Neural crest cell (in vitro differentiated cells): ENCODE data around the gene BSN. TPM values are rescaled to one million over a fixed set of nuclear protein-coding genes. Genes with fewer than 3 reads are reported as not detected.
"Not testable (repeated sequence)": the region's sequence is repeated elsewhere in the genome, so short reads cannot be mapped to it uniquely, and the experiment has no call there.

Source experiments
- DNase-seq: peaks from one replicate; pipeline ENCODE4 v3.0.0; 2021; ENCODE audit warnings: low read depth, mixed read lengths, low spot score
- H3K27ac Mint-ChIP-seq: one replicate; pipeline ENCODE4 v1.8.0; 2021; ENCODE audit warnings: mild to moderate bottlenecking, mixed read lengths; ENCODE audit not compliant: unreplicated experiment
- H3K27me3 Mint-ChIP-seq: 2 replicates; pipeline ENCODE4 v1.8.0; 2021; ENCODE audit warnings: low read depth, mild to moderate bottlenecking, mixed read lengths
- H3K36me3 Mint-ChIP-seq: 2 replicates; pipeline ENCODE4 v1.8.0; 2021; ENCODE audit warnings: low read depth, mild to moderate bottlenecking, mixed read lengths
- H3K4me1 Mint-ChIP-seq: 2 replicates; pipeline ENCODE4 v1.8.0; 2021; ENCODE audit warnings: mixed read lengths
- H3K4me3 Mint-ChIP-seq: one replicate; pipeline ENCODE4 v1.8.0; 2021; ENCODE audit warnings: mild to moderate bottlenecking, mixed read lengths
- H3K9me3 Mint-ChIP-seq: 2 replicates; pipeline ENCODE4 v1.8.0; 2021; ENCODE audit warnings: mixed read lengths
- total RNA-seq: library from RNA; stranded (reverse); gene quantifications from 2 replicates; pipeline ENCODE4 v1.2.1, GENCODE V29; 2021
- TF ChIP-seq, protein P1 (sequence below): fragments of 200-600 bp; sonication (generic); conservative IDR thresholded peaks from 2 replicates; pipeline ENCODE4 v1.5.0; 2021; ENCODE audit warnings: antibody characterized with exemption, mild to moderate bottlenecking

BSN gene
- total RNA-seq, 1 donor from 2014 or later: 6.5 TPM

DNA sequence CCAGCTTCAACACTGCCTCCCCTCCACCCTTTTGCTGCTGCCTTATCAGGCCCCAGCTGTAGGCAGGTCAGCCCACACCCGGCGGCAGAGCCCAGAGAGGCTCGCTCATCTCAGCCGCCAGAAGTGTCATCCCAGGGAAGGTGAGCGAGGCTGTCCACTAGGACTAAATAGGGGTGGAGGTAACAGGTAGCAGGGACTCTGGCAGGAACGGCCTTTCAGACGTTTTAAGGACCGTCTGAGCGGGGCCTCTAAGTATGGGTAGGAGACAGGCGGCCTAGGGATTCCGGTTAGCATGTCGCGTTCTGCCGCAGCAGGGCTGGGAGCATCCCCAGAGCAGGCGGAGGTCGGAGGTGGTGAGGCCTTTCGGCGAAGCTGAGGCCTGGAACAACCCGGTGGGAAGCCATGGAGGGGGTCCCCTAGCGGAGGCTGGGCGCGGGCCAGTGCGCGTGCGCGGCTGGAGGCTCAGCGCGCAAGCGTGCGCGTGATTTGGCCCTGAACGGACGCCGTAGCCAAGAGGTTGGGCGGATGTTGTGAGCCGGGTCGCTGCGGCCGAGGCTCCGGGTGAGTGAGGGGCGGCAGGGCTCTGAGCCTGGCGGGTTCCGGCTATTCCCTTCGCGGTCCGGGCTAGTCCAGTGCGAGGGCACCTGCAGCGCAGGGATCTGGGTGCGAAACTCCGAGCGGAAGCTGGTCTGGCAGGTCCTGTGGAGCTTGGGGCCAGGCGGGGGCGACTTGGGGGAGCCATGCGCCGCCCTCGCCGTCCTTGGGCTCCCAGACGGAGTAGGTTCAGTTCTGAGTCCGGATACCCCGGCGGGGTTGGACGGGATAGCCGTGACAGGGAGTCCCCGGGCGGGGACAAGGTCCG, 135.0 kb downstream of the BSN start, which contains the start of the genes MST1 and RNF123:
Gene MST1, minus strand, starts transcription at position 429 of the 862 bp plus-strand sequence. CDS start 783 bp downstream, outside the sequence.
Gene RNF123, plus strand, starts transcription at position 512 of the 862 bp plus-strand sequence. CDS start 1,609 bp downstream, outside the sequence.
- H3K4me3 Mint-ChIP-seq: peak within 1 kb of the TSS; percentile 97
- no peaks in the 10 kb centered on the region for H3K9me3 Mint-ChIP-seq
- H3K27ac Mint-ChIP-seq: peak within 1 kb of the TSS; percentile 98
- peaks cover 25% of the 10 kb centered on the region for H3K4me1 Mint-ChIP-seq
- TF ChIP-seq, protein P1, sequence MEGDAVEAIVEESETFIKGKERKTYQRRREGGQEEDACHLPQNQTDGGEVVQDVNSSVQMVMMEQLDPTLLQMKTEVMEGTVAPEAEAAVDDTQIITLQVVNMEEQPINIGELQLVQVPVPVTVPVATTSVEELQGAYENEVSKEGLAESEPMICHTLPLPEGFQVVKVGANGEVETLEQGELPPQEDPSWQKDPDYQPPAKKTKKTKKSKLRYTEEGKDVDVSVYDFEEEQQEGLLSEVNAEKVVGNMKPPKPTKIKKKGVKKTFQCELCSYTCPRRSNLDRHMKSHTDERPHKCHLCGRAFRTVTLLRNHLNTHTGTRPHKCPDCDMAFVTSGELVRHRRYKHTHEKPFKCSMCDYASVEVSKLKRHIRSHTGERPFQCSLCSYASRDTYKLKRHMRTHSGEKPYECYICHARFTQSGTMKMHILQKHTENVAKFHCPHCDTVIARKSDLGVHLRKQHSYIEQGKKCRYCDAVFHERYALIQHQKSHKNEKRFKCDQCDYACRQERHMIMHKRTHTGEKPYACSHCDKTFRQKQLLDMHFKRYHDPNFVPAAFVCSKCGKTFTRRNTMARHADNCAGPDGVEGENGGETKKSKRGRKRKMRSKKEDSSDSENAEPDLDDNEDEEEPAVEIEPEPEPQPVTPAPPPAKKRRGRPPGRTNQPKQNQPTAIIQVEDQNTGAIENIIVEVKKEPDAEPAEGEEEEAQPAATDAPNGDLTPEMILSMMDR: peak; percentile 50
- H3K36me3 Mint-ChIP-seq: no peaks in the 10 kb centered on the region
- peak; percentile 96 for DNase-seq
- peaks cover 18% of the 10 kb centered on the region for H3K27me3 Mint-ChIP-seq

DNA sequence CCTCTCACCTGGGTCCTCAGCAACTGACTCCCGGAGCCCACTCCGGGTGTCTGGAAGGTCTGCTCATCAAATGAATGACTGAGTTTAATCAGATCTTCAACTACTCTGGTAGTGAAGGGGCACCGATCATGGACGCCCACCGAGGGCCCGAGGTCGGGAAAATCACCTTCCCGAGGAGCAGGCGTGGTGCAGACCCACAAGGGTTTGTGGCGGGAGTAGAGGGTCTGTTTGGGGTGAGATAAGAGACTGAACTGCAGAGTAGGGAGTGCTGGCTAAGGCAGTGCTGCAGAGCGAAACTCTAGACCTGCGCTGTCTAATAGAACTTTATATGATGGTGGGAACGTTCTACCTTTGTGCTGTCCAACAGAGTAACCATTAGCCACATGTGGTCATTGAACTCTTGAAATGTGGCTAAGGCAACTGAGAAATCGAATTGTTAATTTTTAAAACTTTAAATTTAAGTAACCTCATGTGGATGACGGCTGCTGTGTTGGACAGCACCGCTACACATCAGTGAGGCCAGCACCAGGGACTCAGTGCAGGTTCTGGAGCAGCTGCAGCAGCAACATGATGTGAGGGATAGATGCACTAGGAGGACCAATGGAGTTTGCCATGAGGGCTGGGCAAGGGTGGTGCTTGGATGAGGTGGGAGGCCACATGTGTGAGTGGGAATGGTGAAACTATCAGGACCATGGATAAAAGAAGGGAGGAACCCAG, 135.8 kb downstream of the BSN start:
- not testable (repeated sequence) for DNase-seq, H3K36me3 Mint-ChIP-seq, H3K9me3 Mint-ChIP-seq
- Mint-ChIP-seq H3K27ac (peak overlapping the region; percentile 50), H3K4me1 (peaks cover 25% of the 10 kb centered on the region), H3K4me3 (peak overlapping the region; percentile 97), H3K27me3 (peaks cover 18% of the 10 kb centered on the region)

DNA sequence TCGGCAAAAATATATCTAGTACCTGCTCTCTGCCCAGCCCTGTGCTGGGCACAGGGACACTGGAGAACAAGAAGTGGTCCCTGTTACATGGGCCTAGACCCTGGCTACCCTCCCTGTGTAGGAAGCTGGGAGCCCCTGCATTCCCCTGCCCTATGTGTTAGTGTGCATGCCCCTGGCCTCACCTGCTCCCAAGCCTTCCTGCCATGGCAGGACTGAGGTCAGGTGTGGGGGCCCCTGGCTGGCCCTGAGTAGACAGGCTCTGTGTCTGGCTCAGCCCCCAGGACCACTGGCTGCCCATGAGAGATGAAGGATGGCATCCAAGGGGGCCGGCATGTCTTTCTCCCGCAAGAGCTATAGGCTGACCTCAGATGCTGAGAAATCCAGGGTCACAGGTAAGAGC, 136.6 kb downstream of the BSN start:
- DNase-seq, H3K9me3 Mint-ChIP-seq, H3K27ac Mint-ChIP-seq, H3K36me3 Mint-ChIP-seq: not testable (repeated sequence)
- Mint-ChIP-seq H3K4me1 (peaks cover 25% of the 10 kb centered on the region), H3K27me3 (peaks cover 14% of the 10 kb centered on the region), H3K4me3 (peak overlapping the region; percentile 97)

DNA sequence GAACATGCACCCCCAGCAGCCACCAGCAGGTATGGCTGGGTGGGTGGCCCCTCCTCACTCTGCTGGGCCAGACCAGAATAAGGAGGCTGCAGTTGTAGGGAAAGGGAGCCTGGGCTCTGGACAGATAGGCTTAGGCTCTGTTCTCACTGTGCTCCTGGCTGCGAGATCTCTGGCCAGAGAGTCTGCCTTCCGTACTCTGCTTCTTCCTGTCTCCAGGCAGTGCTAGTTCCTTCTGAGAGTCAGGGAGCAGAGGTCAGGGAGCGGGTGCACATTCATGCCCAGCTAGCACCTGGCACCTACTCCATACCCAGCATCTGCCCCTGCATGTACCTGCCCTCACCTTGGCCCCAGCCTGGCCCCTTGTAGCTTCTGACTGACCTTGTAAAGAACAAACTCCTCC, 137.2 kb downstream of the BSN start:
- peak overlapping the region; percentile 97 for H3K4me3 Mint-ChIP-seq
- peaks cover 12% of the 10 kb centered on the region for H3K27me3 Mint-ChIP-seq
- H3K9me3 Mint-ChIP-seq, H3K27ac Mint-ChIP-seq, H3K36me3 Mint-ChIP-seq, DNase-seq: not testable (repeated sequence)
- peaks cover 25% of the 10 kb centered on the region for H3K4me1 Mint-ChIP-seq

DNA sequence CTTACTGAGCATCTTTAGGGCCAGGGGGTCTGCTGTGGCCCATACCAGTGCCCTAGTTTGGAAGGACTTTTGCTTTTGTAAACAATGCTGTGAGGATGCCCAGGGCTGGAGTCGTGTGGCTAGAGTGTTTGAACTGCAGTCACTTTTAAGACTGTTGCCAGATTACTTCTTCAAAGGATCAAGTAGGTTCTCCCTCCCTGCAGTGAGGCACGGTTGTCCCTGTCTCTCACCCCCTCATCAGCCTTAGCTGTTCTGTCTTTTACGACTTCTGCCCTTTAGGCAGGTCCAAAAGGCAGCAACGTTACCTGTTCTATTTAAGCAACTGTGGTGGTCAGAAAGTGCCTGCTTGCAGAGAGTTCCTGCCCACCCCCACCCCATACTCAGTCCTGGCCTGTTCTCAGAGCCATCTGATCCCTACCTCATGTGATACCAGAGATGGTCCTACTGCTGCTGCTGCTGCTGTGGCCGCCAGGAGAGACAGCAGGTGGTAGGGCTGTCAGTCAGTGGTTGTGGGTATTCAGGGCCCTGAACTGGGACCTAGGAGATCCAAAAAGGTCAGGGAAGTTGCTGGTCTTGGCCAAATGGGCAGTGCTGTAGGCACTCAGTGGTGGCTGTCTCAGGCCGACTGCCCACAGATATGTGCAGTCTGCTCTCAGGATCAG, 140.3 kb downstream of the BSN start:
- H3K27ac Mint-ChIP-seq, DNase-seq, H3K27me3 Mint-ChIP-seq, H3K36me3 Mint-ChIP-seq, H3K9me3 Mint-ChIP-seq: not testable (repeated sequence)
- peak overlapping the region; percentile 56 for H3K4me3 Mint-ChIP-seq
- H3K4me1 Mint-ChIP-seq: peaks cover 11% of the 10 kb centered on the region

DNA sequence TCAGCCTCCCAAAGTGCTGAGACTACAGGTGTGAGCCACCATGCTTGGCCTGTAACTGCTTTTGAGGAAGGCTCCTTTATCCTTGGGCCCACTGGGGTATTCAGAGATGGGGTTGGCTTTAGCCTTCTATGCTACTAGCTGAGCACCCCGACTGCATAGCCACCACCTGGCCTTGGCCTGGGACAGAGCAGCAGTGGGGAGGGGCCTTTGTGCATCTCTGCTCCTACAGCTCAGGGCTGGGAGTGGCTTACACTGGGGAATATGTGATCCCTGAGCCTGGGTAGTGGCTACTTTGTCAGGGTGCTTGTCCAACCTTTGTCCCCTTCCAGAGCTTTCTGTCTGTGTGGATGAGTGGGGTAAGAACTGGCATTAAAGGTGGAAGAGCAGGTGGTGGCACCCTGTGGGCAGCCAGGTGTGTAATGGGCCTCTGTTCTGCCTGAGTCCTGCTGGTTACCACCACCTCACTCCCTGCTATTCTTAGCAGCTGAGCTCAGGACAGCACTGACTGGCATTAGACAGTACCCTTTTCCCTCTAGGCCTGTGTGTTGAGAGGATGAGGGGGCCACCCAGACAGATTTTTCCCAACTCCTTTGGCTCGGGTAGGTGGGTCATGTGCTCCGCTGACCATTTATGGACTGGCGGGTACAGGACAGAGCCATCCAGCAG, 141.2 kb downstream of the BSN start:
- H3K4me3 Mint-ChIP-seq, H3K4me1 Mint-ChIP-seq, H3K36me3 Mint-ChIP-seq, H3K27ac Mint-ChIP-seq, DNase-seq, H3K27me3 Mint-ChIP-seq, H3K9me3 Mint-ChIP-seq: not testable (repeated sequence)

DNA sequence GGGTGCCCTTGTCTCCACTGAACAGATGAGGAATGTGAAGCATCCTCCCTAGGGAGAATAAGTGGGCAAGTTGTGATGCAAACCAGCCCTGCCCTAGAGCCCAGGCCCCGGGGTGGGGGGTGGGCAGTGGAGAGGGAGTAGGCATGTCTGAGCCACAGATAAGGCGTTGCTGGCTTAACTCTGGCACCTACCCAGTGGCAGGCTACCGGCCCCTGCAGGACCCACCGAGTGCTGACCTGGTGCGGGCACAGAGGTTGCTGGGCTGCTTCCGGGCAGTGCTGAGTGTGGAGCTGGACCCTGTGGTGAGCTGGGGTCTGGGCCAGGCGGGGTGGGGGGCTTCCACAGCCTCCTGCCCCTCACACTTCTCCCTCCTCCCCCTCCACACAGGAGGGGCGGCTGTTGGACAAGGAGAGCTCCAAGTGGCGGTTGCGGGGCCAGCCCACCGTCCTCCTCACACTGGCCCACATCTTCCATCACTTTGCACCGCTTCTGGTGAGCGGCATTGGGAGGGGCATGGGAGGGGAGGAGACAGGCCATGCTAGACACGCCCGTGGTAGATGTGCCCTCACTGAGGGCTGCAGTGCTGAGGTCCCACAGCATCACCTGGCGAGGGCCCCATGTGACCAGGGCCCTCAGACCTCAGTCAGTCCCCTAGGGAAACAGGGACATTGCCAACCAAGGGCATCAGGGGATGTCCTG, 145.2 kb downstream of the BSN start:
- H3K27me3 Mint-ChIP-seq: no peaks in the 10 kb centered on the region
- DNase-seq: no peak
- H3K27ac Mint-ChIP-seq: no peak overlapping the region
- no peaks in the 10 kb centered on the region for H3K9me3 Mint-ChIP-seq
- TF ChIP-seq, protein P1: no peak
- H3K36me3 Mint-ChIP-seq: no peaks in the 10 kb centered on the region
- H3K4me1 Mint-ChIP-seq: no peaks in the 10 kb centered on the region
- no peak overlapping the region for H3K4me3 Mint-ChIP-seq
